Thymus (tissue), 11 donors: ENCODE data around the gene MAFG. TPM values are rescaled to one million over a fixed set of nuclear protein-coding genes. Genes with fewer than 3 reads are reported as not detected.
"Not testable (repeated sequence)": the region's sequence is repeated elsewhere in the genome, so short reads cannot be mapped to it uniquely, and the experiment has no call there.

Experiments
- DNase-seq, 9 donors: peaks; one replicate each; pipeline ENCODE4 v3.0.0-alpha.2; 2013; ENCODE audit warnings: low spot score in 9 of 9, low read depth in 6 of 9, missing footprints in 1 of 9
- H3K27ac ChIP-seq, 2 donors: one replicate each; pipeline ENCODE4 v1.5.1; 2013; ENCODE audit warnings: control low read depth in 1 of 2, low read depth in 1 of 2, low read length in 1 of 2, mild to moderate bottlenecking in 1 of 2, moderate library complexity in 1 of 2
- H3K27me3 ChIP-seq, 2 donors: one replicate each; pipeline ENCODE4 v1.5.1; 2013; ENCODE audit warnings: low read length in 1 of 2; ENCODE audit not compliant: control insufficient read depth in 2 of 2, insufficient read depth in 1 of 2
- H3K36me3 ChIP-seq, 2 donors: one replicate each; pipeline ENCODE4 v1.5.1; 2013; ENCODE audit warnings: low read length in 1 of 2, mild to moderate bottlenecking in 1 of 2, moderate library complexity in 1 of 2; ENCODE audit not compliant: control insufficient read depth in 2 of 2, insufficient read depth in 2 of 2
- H3K4me1 ChIP-seq, 2 donors: one replicate each; pipeline ENCODE4 v1.5.1; 2013; ENCODE audit warnings: low read length in 2 of 2; ENCODE audit not compliant: control insufficient read depth in 2 of 2, insufficient read depth in 2 of 2
- H3K4me3 ChIP-seq, 2 donors: one replicate each; pipeline ENCODE4 v1.5.1; 2013; ENCODE audit warnings: low read length in 2 of 2, control low read depth in 1 of 2, mild to moderate bottlenecking in 1 of 2
- H3K9me3 ChIP-seq, 2 donors: one replicate each; pipeline ENCODE4 v1.5.1; 2013; ENCODE audit warnings: low read length in 1 of 2, mild to moderate bottlenecking in 1 of 2; ENCODE audit not compliant: control insufficient read depth in 2 of 2, insufficient read depth in 1 of 2
- WGBS: extraction: QIAGEN DNeasy Blood & Tissue Kit; methylation state at CpG from one replicate; pipeline ENCODE4 v1.1.7; 2013; 5-methylcytosine and 5-hydroxymethylcytosine counted together
- polyA plus RNA-seq: library from polyadenylated mRNA; stranded (reverse); fragments of 200-250 nt; gene quantifications from one replicate; pipeline ENCODE4 v1.2.3, GENCODE V29; 2013
- total RNA-seq: library from RNA; stranded (reverse); fragments of 120-200 nt; gene quantifications from one replicate; pipeline ENCODE4 v1.2.4, GENCODE V29; 2013
- donor health status: healthy.

The MAFG gene
- total and polyA plus RNA-seq, 2 donors = 6.0 to 7.3 TPM

DNA sequence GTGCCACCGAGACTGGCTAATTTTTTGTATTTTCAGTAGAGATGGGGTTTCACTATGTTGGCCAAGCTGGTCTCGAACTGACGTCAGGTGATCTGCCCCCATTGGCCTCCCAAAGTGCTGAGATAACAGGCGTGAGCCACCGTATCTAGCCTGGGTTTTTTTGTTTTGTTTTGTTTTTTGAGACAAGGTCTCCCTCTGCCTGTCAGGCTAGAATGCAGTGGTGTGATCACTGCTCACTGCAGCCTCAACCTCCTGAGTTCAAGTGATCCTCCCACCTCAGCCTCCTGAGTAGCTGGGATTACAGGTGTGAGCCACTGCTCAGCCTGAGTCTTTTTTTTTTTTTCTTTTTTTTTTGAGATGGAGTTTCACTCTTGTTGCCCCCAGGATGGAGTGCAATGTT is 25.9 kb upstream of the MAFG start:
- H3K4me1 ChIP-seq, DNase-seq, H3K9me3 ChIP-seq, H3K36me3 ChIP-seq, H3K27ac ChIP-seq, H3K4me3 ChIP-seq: not testable (repeated sequence)
- 86% methylated on average over 5 of the region's 5 CpGs for WGBS
- H3K27me3 ChIP-seq = peaks cover 9 to 50% of the 10 kb centered on the region in 2 donors

- peaks cover 0 to 2% of the 10 kb centered on the region in 2 donors for H3K9me3 ChIP-seq
- H3K4me1 ChIP-seq = peaks cover 0 to 3% of the 10 kb centered on the region in 2 donors
- no peak overlapping the region for H3K4me3 ChIP-seq
- H3K27ac ChIP-seq = no peak overlapping the region
- H3K36me3 ChIP-seq = no peaks in the 10 kb centered on the region
- H3K27me3 ChIP-seq = peaks cover 2 to 44% of the 10 kb centered on the region in 2 donors
- WGBS = 93% methylated on average over 16 of the region's 16 CpGs
- no peak for DNase-seq
These were observed 25.3 kb upstream of the MAFG start for GRCh38 chr17:81952792-81953228.

DNA sequence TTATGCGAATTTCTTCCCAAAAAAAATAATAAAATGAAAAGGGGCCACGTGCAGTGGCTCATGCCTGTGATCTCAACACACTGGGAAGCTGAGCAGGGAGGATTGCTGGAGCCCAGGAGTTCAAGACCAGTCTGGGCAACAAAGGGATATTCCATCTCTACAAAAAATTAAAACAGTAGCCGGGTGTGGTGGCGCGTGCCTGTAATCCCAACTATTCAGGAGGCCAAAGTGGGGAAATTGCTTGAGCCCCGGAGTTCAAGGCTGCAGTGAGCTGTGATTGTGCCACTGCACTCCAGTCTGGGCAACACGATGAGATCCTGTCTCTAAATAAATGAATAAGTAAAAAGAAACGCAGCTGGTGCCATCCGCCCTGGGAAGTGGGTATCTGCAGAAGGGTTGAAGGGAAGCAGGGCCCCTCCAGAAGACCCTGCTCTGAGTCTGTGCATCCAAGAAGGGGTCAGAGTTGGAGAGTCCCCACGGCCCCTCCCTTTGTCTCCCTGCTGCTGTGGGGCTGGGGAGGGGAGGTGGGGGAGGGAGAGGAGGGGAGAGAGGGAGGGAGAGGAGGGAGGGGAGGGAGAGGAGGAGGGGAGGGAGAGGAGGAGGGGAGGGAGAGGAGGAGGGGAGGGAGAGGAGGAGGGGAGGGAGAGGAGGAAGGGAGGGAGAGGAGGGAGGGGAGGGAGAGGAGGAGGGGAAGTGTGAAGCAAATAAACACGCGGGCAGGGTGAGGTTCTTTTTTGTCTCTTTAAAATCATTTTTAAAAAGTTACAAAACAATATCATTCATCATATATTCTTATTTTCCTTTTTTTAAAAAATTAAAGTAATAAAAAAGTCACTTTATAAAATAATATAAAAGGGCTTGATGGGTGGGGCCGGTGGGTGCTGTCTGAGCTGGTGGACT is 24.5 kb upstream of the MAFG start:
- no peak overlapping the region for H3K27ac ChIP-seq
- H3K4me3 ChIP-seq = no peak overlapping the region
- no peak for DNase-seq
- WGBS = 54% methylated on average over 13 of the region's 13 CpGs
- H3K27me3 ChIP-seq = peaks cover 0 to 38% of the 10 kb centered on the region in 2 donors
- H3K36me3 ChIP-seq = no peaks in the 10 kb centered on the region
- peaks cover 0 to 3% of the 10 kb centered on the region in 2 donors for H3K4me1 ChIP-seq
- H3K9me3 ChIP-seq = peaks cover 0 to 2% of the 10 kb centered on the region in 2 donors

GRCh38 chr17:81950501-81950900 is 23.0 kb upstream of the MAFG start:
- Histone ChIP-seq H3K27me3 (peaks cover 0 to 32% of the 10 kb centered on the region in 2 donors), H3K9me3 (peaks cover 0 to 2% of the 10 kb centered on the region in 2 donors), H3K36me3 (no peaks in the 10 kb centered on the region), H3K4me1 (peaks cover 0 to 3% of the 10 kb centered on the region in 2 donors), H3K27ac (no peak overlapping the region), H3K4me3 (no peak overlapping the region)
- no peak for DNase-seq
- WGBS = 91% methylated on average over 15 of the region's 15 CpGs

DNA sequence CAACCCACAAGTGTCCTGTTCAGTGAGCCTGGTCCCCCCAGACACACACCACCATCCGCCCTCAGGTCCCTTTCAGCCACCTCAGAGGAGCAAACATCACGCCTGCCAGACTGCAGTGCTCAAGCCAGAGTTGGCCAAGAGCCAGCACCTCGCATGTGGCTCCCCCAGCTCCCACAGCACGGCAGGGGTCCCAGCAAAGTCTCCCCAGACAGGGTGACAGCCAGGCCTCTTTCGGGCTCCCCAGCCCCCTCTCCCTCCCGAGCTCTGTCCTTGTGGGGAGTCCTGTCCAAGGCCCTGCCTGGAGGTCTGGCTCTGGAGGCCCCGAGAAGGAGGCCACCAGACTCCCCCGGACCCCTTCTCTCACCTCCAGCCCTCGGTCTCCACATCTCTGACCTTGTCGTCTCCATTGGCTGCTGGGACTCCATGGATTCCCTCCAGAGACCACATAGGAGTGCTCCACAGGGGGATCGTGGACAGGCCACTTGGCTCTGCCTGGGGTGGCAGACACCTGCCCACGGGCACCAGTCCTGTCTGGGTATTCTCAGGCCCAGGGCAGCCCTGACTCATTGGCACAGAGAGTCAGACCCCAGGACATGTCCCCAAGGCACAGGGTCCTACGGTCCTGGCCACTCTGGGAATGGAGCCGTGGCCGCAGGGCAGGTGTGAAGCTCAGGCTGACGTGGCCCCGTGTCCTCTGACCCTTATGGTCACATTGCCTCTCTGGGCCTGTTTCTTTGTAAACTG is 21.3 kb upstream of the MAFG start:
- Histone ChIP-seq H3K4me3 (no peak overlapping the region), H3K4me1 (peaks cover 0 to 3% of the 10 kb centered on the region in 2 donors), H3K36me3 (no peaks in the 10 kb centered on the region), H3K9me3 (peaks cover 0 to 1% of the 10 kb centered on the region in 2 donors), H3K27ac (no peak overlapping the region), H3K27me3 (peaks cover 0 to 34% of the 10 kb centered on the region in 2 donors)
- 88% methylated on average over 17 of the region's 17 CpGs for WGBS
- no peak for DNase-seq

DNA sequence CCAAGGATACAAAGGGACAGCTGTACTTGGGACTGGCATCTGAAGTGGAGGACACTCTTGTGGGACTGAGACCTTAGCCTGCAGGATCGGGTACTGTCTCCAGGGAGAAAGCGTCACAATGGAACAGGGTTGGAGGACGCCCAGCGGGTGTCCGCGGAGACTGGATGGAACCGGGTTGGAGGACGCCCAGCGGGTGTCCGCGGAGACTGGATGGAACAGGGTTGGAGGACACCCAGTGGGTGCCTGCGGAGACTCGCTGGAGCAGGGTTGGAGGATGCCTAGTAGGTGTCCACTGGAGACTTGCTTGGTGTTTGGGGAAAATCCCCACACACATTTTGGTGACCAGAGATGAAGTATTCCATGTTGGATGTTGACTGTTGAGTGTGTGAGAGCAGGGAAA is 19.7 kb upstream of the MAFG start, which contains the start of gene MYADML2:
Gene MYADML2, minus strand, starts transcription at position 45 of the 400 bp plus-strand sequence. CDS start 5,492 bp downstream, outside the sequence.
- no peaks in the 10 kb centered on the region for H3K36me3 ChIP-seq
- peaks cover under 1 to 36% of the 10 kb centered on the region in 2 donors for H3K27me3 ChIP-seq
- H3K4me3 ChIP-seq = no peak within 1 kb of the TSS

GRCh38 chr17:81944858-81945257 is 17.3 kb upstream of the MAFG start:
- no peaks in the 10 kb centered on the region for H3K36me3 ChIP-seq
- no peak overlapping the region for H3K27ac ChIP-seq
- 97% methylated on average over 9 of the region's 9 CpGs for WGBS
- H3K4me1 ChIP-seq = peaks cover 0 to 11% of the 10 kb centered on the region in 2 donors
- no peak overlapping the region for H3K4me3 ChIP-seq
- H3K27me3 ChIP-seq = peaks cover 11 to 51% of the 10 kb centered on the region in 2 donors
- DNase-seq = no peak
- no peaks in the 10 kb centered on the region for H3K9me3 ChIP-seq

More for the DNA sequence above, 19.7 kb upstream of the MAFG start, which contains the start of gene MYADML2:
- peaks cover 0 to 2% of the 10 kb centered on the region in 2 donors for H3K4me1 ChIP-seq
- no peak within 1 kb of the TSS for H3K27ac ChIP-seq
- DNase-seq = no peak
- 95% methylated on average over 13 of the region's 13 CpGs for WGBS
- H3K9me3 ChIP-seq = no peaks in the 10 kb centered on the region

- Histone ChIP-seq H3K27ac (no peak overlapping the region), H3K9me3 (peaks cover 0 to 6% of the 10 kb centered on the region in 2 donors), H3K27me3 (peaks cover 11 to 70% of the 10 kb centered on the region in 2 donors), H3K36me3 (no peaks in the 10 kb centered on the region), H3K4me1 (peaks cover 0 to 15% of the 10 kb centered on the region in 2 donors), H3K4me3 (no peak overlapping the region)
- 71% methylated on average over 12 of the region's 12 CpGs for WGBS
- no peak for DNase-seq
These were observed 14.6 kb upstream of the MAFG start for GRCh38 chr17:81942167-81942553.
